OCI-LY1 (cell line): ENCODE data around the gene CHTF18.

Experiments
- H2AFZ ChIP-seq: fragments of 200-600 bp; sonication (generic), shearing (Covaris generic); 2 replicates; pipeline ENCODE4 v1.6.0; 2014; ENCODE audit warnings: antibody characterized with exemption, mild to moderate bottlenecking, low read length
- H3F3A ChIP-seq: fragments of 200-600 bp; sonication (generic), shearing (Covaris generic); 2 replicates; pipeline ENCODE4 v1.6.0; 2014; ENCODE audit warnings: mild to moderate bottlenecking, antibody characterized with exemption, low read length, moderate library complexity; ENCODE audit not compliant: insufficient read depth
- H3K27ac ChIP-seq: fragments of 200-600 bp; sonication (generic); 2 replicates; pipeline ENCODE4 v1.5.1; 2014; ENCODE audit warnings: low read length, mixed run types, mild to moderate bottlenecking, low read depth; ENCODE audit not compliant: poor library complexity, severe bottlenecking
- H3K27me3 ChIP-seq: fragments of 200-600 bp; sonication (generic); 2 replicates; pipeline ENCODE4 v1.6.0; 2014; ENCODE audit warnings: antibody characterized with exemption, mild to moderate bottlenecking, low read length, moderate library complexity; ENCODE audit not compliant: insufficient read depth
- H3K36me3 ChIP-seq: fragments of 200-600 bp; sonication (generic); 2 replicates; pipeline ENCODE4 v1.6.1; 2014; ENCODE audit warnings: mild to moderate bottlenecking, antibody characterized with exemption, low read length, moderate library complexity, mixed read lengths; ENCODE audit not compliant: insufficient read depth
- H3K4me1 ChIP-seq: fragments of 200-600 bp; sonication (generic); 2 replicates; pipeline ENCODE4 v1.5.1; 2014; ENCODE audit warnings: mild to moderate bottlenecking, low read length, moderate library complexity; ENCODE audit not compliant: insufficient read depth, severe bottlenecking
- H3K4me2 ChIP-seq: fragments of 200-600 bp; sonication (generic), shearing (Covaris generic); 2 replicates; pipeline ENCODE4 v1.6.1; 2014; ENCODE audit warnings: low read length
- H3K4me3 ChIP-seq: fragments of 200-600 bp; sonication (generic); 2 replicates; pipeline ENCODE4 v1.5.1; 2014; ENCODE audit warnings: low read length, low read depth, mild to moderate bottlenecking, mixed read lengths; ENCODE audit not compliant: poor library complexity, severe bottlenecking
- H3K79me2 ChIP-seq: fragments of 200-600 bp; shearing (Covaris generic); 2 replicates; pipeline ENCODE4 v1.6.1; 2016; ENCODE audit warnings: mixed run types, low read length, mixed read lengths; ENCODE audit not compliant: insufficient read depth
- H3K9ac ChIP-seq: fragments of 200-600 bp; sonication (generic), shearing (Covaris generic); 2 replicates; pipeline ENCODE4 v1.6.1; 2014; ENCODE audit warnings: mild to moderate bottlenecking, low read length, mixed read lengths
- H3K9me2 ChIP-seq: fragments of 200-600 bp; sonication (generic), shearing (Covaris generic); 2 replicates; pipeline ENCODE4 v1.6.1; 2014; ENCODE audit warnings: low read depth, mild to moderate bottlenecking, low read length, mixed read lengths
- H3K9me3 ChIP-seq: fragments of 200-600 bp; shearing (Covaris generic); 2 replicates; pipeline ENCODE4 v1.6.1; 2014; ENCODE audit warnings: low read length, mixed read lengths
- H4K20me1 ChIP-seq: fragments of 200-600 bp; sonication (generic), shearing (Covaris generic); 2 replicates; pipeline ENCODE4 v1.6.0; 2016; ENCODE audit warnings: mild to moderate bottlenecking, low read length; ENCODE audit not compliant: insufficient read depth
- CTCF ChIP-seq: fragments of 200-600 bp; sonication (generic), shearing (Covaris generic); IDR thresholded peaks from 2 replicates; pipeline ENCODE4 v1.5.1; 2017; ENCODE audit warnings: mild to moderate bottlenecking, antibody characterized with exemption, low read length, moderate library complexity, mixed read lengths
- EZH2 ChIP-seq: fragments of 200-600 bp; sonication (generic), shearing (Covaris generic); IDR thresholded peaks from 2 replicates; pipeline ENCODE4 v1.8.0; 2017; ENCODE audit warnings: borderline replicate concordance, mixed run types, mild to moderate bottlenecking, antibody characterized with exemption, low read length, moderate library complexity, mixed read lengths

The CHTF18 gene

GRCh38 chr16:825341-826061 lies 37.1 kb downstream of the CHTF18 start:
- Histone ChIP-seq H3K27ac (no peak overlapping the region), H3F3A (no peaks in the 10 kb centered on the region), H2AFZ (no peak overlapping the region), H3K9ac (no peak overlapping the region), H3K9me2 (no peaks in the 10 kb centered on the region), H3K79me2 (no peaks in the 10 kb centered on the region), H3K36me3 (no peaks in the 10 kb centered on the region), H3K27me3 (peaks cover 4% of the 10 kb centered on the region; the same call in 1 of the 2 replicates), H3K4me2 (no peak overlapping the region), H3K4me3 (no peak overlapping the region), H3K9me3 (no peaks in the 10 kb centered on the region), H4K20me1 (no peaks in the 10 kb centered on the region), H3K4me1 (no peaks in the 10 kb centered on the region)
- no peak for TF ChIP-seq EZH2
- TF ChIP-seq CTCF, result no peak

GRCh38 chr16:827513-827912 lies 39.1 kb downstream of the CHTF18 start:
- H3K27ac ChIP-seq, result no peak overlapping the region

GRCh38 chr16:828891-829290 lies 40.5 kb downstream of the CHTF18 start:
- H3K79me2 ChIP-seq, result no peaks in the 10 kb centered on the region
- no peaks in the 10 kb centered on the region for H4K20me1 ChIP-seq
- H2AFZ ChIP-seq, result no peak overlapping the region
- H3K9ac ChIP-seq, result no peak overlapping the region
- no peak overlapping the region for H3K27ac ChIP-seq
- H3K36me3 ChIP-seq, result no peaks in the 10 kb centered on the region
- no peaks in the 10 kb centered on the region for H3F3A ChIP-seq
- H3K4me3 ChIP-seq, result no peak overlapping the region
- no peaks in the 10 kb centered on the region for H3K4me1 ChIP-seq
- no peaks in the 10 kb centered on the region for H3K9me3 ChIP-seq
- H3K4me2 ChIP-seq, result no peak overlapping the region
- TF ChIP-seq CTCF (no peak), EZH2 (no peak)
- peaks cover 4% of the 10 kb centered on the region; the same call in 1 of the 2 replicates for H3K27me3 ChIP-seq
- no peaks in the 10 kb centered on the region for H3K9me2 ChIP-seq

More at GRCh38 chr16:827513-827912, 39.1 kb downstream of the CHTF18 start:
- Histone ChIP-seq H3K79me2 (no peaks in the 10 kb centered on the region), H3K4me3 (no peak overlapping the region), H4K20me1 (no peaks in the 10 kb centered on the region), H3K4me1 (no peaks in the 10 kb centered on the region), H3K9me2 (no peaks in the 10 kb centered on the region), H3K36me3 (no peaks in the 10 kb centered on the region), H3K9ac (no peak overlapping the region), H3K4me2 (no peak overlapping the region), H2AFZ (no peak overlapping the region), H3K27me3 (peaks cover 4% of the 10 kb centered on the region; the same call in 1 of the 2 replicates), H3F3A (no peaks in the 10 kb centered on the region), H3K9me3 (no peaks in the 10 kb centered on the region)
- TF ChIP-seq EZH2, result no peak
- no peak for TF ChIP-seq CTCF
